Left renal pelvis (tissue), 4 donors: ENCODE measurements around the gene PLAAT2. TPM values are rescaled to one million over a fixed set of nuclear protein-coding genes. Genes with fewer than 3 reads are reported as not detected.

Experiments used
- DNase-seq, 4 donors: peaks; one replicate each; pipeline ENCODE4 v3.0.0-alpha.2; 2013; ENCODE audit warnings: low read depth in 4 of 4, low spot score in 3 of 4
- polyA plus RNA-seq, 4 donors: library from polyadenylated mRNA; unstranded; fragments of 120-200 nt; gene quantifications; one replicate each; pipeline ENCODE4 v1.2.1, GENCODE V29; 2013; ENCODE audit not compliant: insufficient read length in 4 of 4

Gene PLAAT2
- polyA plus RNA-seq, 4 donors, result 0.30 to 0.73 (median 0.34) TPM; not detected in 1

DNA sequence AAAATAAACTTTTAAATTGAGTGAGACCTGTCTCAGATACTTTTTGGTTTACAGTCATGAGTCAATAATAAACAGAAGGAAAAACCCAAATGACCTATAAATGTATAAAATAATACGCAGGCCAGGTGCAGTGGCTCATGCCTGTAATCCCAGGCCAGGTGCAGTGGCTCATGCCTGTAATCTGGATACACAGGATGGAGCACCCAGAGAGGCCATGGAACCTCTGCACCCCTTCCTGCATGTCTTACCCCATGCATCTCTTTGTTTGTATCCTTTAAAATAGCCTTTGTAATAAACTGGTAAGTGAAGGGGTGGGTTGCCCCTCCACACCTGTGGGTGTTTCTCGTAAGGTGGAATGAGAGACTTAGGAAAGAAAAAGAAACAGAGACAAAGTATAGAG lies 35.5 kb downstream of the PLAAT2 start:
- no peak for DNase-seq

- no peak for DNase-seq
These were observed 40.0 kb downstream of the PLAAT2 start for GRCh38 chr11:63523151-63523550.

DNA sequence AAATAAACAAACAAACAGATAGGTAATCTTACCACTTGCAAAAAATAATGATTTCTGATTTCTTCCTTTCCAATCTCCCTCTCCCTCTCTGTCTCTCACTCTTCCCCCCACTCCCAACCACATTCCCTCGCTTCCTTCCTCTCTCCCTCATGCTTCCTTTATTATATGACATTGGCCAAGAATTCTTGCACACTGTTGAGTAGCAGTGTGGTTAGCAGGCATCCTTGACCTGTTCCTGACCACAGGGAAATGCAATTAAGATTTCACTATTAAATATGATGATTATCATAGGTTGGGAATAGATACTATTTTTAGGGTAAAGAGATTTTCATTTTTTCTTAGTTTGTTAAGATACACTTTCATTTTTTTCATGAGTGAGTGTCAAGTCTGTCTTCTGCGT lies 41.3 kb downstream of the PLAAT2 start:
- DNase-seq, result no peak

DNA sequence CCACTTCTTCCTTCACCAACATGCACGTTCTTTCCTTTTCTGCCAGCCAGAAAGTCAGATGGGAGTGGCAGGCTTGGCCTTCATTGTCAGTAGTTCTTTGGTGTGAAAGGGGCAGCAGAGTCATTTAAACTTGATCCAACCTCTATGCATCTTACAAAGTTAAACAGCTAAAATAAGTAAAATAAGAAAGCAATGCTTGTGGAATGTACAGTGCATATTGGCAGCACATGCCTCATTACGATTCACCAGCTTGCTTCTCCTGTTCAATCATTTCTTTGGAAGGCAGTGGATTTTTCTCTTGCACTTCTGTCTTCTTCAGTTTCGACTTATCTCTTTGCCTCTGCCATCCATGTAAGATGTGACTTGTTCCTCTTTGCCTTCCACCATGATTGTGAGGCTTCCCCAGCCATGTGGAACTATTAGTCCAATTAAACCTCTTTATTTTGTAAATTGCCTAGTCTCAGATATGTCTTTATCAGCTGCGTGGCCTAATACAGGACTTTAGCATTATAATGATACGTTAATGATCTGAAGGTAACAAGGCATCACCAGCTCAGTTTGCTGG lies 42.5 kb downstream of the PLAAT2 start:
- DNase-seq, result no peak

- no peak for DNase-seq
These were observed 44.6 kb downstream of the PLAAT2 start for GRCh38 chr11:63518548-63518947.

- no peak for DNase-seq
These were observed 46.0 kb downstream of the PLAAT2 start for GRCh38 chr11:63517156-63517555.

DNA sequence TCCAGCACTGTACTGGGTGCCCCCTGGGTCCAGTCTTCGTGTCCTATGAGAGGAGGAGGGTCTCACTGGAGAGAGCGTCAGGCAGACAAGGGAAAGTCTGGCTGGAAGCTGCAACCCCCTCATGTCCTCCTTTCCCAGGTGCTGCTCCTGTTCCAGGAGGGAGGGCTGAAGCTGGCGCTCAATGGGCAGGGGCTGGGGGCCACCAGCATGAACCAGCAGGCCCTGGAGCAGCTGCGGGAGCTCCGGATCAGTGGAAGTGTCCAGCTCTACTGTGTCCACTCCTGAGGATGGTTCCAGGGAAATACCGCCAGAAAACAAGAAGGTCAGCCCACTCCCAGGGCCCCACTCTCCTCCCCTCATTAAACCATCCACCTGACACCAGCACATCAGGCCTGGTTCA lies 47.1 kb downstream of the PLAAT2 start:
- no peak for DNase-seq

DNA sequence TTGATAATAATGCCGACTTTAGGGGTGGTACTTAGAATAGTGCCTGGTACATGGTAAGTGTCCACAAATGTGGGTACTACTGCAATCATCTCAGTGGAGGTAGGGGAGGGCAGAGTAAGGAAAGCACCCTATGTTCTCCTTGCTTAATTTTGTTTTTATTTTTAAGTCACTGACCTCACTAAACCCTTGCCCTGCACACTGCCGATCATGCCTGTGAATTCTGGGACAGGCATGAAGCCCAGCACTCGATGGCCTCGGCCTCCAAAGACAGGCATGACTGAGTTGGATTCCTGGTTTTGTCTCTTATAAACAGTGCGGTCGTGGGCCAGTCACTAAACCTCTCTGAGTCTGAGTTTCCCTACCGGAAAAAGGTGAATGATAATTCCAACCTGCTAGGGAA lies 50.4 kb downstream of the PLAAT2 start:
- no peak for DNase-seq

DNA sequence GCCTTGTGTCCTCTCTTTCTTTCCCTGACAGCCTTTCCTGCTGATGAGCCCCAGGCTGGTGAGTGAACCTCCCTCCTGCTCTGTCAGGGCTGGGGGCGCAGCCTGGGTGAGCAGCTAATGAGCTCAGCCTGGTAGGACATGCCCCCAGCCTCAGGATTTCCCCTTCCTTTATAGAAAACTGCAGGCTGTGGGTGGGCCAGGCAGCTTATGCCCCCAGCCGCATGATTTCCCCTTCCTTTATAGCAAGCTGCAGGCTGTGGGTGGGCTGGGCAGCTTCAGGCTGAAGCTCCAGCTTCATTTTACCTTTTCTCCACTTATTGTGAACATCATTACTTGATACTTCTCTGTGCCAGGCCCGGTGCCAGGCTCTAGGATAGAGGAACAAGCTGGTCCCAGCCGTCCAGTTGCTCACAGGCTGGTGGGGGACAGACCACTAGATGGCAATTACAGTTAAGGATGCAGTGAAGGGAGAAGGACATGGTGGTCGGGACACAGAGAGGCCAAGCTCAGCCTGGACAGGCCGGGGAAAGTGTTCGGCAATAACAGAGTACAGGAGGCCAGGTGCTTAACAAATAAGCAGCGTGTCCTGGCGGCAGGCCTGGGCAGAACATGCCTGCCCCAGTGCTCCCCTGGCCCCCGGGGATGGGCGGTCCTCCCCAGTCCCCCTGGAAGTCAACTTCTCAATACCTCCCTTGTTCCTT lies 52.0 kb downstream of the PLAAT2 start:
- no peak for DNase-seq

DNA sequence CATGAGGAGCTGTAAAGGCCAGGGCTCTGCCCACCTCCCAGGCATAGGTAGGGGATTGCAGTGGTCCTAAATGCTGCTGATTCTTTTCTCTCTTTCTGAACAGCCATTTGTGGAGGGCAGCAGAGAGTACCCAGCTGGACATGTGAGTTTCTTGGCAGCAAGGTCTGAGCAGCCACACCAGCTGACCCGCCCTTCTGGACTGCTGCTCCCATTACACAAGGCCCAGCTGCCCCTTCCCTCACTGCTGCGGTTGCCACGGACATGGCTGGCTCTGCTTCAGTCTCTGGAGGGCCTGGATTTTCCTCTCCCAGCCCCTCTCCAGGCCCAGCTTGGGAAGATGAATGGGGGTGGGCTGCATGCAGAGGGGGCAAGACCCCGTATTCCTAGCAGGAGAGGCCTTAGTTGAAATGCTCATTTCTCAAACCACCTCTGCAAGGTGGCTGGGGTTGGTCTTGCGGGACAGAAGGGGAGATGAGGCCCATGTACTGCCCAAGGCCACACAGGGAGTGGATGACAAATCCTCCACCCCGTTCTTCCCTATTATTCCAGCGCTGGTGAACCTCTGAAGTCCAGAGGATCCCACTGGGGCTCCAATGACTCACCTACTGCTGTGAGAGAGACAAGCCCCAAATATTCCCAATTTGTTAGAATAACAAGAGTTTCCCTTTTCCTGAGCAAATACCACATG lies 52.7 kb downstream of the PLAAT2 start:
- DNase-seq, result no peak

DNA sequence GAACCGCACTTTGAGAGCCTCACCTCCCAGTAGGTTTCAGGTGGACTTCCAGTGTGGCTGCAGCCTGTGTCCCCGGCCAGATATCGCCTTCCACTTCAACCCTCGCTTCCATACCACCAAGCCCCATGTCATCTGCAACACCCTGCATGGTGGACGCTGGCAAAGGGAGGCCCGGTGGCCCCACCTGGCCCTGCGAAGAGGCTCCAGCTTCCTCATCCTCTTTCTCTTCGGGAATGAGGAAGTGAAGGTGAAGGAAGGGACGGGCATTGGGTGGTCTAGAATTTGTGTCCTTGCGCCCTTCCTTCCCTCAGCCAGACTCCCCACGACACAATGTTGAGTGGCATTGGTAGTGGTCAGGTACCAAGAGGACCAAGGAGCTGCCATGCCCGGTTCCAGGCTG lies 54.4 kb downstream of the PLAAT2 start:
- no peak for DNase-seq

DNA sequence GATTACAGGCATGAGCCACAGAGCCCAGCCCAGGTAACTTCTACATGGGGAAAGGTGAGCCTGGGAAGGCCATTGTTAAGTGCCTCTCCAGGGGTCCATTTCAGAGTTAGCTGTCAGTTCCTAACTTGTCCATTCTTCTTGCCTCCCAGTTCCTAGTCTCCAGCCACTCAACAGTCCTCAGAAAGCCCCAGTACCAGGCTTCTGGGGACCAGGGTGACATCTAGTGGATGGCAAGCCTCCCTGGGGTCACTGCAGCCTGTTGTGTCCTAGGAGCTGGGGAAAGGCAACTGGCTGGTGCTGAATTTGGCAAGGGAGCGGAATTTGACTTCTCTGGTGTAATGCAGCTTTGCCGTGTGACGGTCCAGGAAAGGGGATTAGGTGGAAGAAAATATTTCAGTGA lies 55.2 kb downstream of the PLAAT2 start:
- DNase-seq, result no peak

GRCh38 chr11:63507511-63507910 lies 55.7 kb downstream of the PLAAT2 start:
- DNase-seq, result no peak

DNA sequence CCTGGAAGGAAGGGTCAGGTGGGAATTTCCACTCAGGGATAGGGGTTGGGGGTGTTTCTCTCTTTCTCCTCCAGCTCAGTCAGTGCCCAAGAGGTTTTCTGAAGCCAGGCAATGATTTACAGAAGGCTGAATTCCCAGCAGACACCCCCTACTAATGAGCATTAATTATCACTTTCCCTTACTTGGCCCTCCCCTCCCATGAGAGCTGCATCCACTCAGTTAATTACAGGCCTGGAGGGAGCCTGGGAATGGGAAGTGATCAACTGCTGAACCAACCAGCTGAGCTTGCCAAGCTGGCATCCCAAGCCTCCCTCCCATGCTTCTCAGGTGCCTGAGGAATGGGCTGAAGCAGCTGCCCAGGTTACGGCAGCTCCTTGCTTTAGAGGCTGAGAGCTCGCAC lies 56.3 kb downstream of the PLAAT2 start:
- no peak for DNase-seq

- DNase-seq, result no peak
These were observed 57.2 kb downstream of the PLAAT2 start, which contains the start of gene LGALS12 for GRCh38 chr11:63505857-63506528. LGALS12 (plus strand) TSS chr11:63506084; CDS start chr11:63506459, 375 bp downstream.

DNA sequence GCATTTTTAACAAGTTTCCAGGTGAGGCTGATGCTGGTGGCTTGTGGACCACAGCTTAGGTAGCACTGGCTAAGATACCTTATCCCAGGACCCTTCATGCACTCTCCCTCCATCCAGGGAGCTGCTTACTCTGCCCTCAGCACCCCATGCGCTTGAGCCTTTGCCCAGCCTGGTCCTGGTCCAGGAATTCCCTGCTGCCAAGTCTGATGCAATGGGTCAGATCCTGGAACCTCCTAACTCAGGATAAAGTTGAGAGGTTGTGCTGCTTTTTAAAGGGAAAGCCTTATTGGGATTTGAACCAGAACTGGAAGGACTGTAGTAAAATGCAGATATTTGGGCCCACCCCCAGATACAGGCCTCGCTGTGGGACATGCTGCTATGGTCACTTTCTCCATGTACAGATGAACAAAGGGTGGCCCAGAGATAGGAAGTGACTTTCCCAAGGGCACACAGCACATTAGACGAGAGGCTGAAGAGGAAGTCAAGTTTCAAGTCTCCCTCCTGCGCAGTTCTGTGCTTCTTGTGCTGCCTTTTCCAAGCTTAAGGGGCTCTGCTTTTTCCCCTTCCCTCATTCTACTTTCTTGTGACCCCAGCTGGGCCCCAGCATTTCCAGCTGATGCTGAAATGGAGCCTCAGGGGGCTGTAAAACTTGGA lies 58.1 kb downstream of the PLAAT2 start:
- DNase-seq, result no peak

GRCh38 chr11:63504054-63504453 lies 59.1 kb downstream of the PLAAT2 start:
- DNase-seq, result no peak

DNA sequence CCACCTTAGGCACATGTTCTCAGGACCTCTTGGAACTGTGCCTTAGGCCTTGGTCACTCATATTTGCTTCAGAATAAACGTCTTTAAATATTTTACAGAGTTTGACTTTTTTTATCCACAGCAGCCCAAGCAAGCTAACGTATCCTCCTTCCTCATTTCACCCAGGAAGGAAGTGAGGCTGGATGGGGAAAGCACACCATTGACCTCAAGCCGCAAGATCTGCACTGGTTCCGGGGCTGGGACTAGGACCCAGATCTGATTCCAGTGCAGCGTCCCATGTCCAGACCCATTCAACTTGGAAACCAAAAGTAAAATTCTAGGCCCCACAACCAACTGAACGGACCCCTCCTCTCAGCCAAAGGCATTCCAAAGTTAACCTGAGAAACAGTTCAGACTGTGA lies 59.7 kb downstream of the PLAAT2 start:
- DNase-seq, result no peak
